HG03064 (cell line): ENCODE data around the gene UFD1.

Source experiments
- ATAC-seq: cut with Tn5 transposase; IDR thresholded peaks from one replicate; pipeline ENCODE4 v1.9.1; 2021; ENCODE audit warnings: low read depth; ENCODE audit not compliant: unreplicated experiment

The UFD1 gene, protein sequence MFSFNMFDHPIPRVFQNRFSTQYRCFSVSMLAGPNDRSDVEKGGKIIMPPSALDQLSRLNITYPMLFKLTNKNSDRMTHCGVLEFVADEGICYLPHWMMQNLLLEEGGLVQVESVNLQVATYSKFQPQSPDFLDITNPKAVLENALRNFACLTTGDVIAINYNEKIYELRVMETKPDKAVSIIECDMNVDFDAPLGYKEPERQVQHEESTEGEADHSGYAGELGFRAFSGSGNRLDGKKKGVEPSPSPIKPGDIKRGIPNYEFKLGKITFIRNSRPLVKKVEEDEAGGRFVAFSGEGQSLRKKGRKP

DNA sequence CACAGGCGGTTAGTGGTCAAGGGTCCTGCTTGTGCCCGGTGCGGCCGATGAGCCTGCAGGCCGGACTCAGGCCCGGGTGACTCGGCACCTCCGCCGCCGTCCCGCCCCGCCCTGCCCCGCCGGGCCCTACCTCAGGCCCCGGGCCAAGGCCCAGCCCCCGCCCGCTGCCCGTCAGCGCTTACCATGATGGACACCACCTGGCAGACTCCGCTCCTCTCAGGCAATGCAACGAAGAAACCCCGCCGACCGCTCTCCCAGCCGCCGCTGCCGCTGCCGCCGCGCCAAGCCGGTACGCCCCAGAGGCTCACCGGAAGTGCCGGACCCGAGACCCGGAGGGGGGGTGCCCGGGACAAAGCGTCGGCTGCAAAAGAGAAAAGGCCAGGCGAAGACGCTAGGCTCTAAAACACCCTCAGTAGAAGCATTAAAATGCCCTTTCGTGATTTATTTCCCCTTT, at the start of gene UFD1:
TSS of gene UFD1 (minus strand) at position 293 of the 454 bp plus-strand sequence. CDS start at position 185, 108 bp downstream.
- ATAC-seq, result peak; percentile 47

DNA sequence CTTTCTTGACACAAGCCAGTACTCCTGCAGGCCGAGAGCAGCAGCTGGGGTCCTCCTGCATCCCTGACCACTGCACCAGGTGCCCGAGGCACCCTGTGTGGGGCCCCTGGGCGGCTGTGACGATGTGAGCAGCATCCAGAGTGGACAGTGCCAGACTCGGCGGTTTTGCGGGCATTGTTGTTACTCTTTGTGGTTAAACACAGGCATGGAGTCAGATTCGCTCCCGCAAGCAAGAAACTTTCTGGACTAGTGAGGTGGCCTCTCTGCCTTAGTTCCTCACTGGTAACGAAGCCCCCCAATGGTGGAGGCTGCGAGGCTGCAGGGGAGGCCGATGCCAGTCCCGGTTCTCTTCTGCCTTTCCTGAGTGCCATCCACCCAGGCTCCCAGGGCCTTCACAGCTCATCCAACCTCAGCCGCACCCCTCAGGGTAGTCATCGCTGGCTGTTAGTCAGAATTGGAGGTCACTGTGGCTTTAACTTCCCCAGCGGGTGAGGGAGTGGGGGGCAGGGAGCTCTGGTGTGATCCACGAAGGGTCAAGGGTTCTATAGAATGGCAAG, 48.9 kb upstream of the UFD1 start:
- no peak for ATAC-seq

DNA sequence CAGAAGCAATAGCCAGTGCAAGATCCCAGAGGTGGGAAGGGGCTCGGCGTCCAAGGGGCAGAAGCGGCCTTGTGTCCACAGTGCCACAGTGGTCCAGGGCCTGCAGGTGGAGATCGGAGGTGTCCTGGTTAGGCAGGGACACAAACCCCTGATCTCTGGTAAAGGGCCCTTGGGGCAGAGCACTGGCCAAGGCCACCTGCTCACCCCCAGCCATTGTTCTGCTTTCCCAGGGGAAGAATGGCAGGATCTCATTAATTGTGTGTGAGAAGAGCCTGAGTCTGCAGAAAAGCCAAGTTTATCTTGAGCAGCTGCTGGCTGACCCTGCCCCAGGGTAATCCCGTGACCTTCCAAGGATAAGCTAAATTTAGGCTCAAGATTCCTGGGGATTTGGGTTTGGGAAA, 48.3 kb upstream of the UFD1 start:
- ATAC-seq, result no peak

DNA sequence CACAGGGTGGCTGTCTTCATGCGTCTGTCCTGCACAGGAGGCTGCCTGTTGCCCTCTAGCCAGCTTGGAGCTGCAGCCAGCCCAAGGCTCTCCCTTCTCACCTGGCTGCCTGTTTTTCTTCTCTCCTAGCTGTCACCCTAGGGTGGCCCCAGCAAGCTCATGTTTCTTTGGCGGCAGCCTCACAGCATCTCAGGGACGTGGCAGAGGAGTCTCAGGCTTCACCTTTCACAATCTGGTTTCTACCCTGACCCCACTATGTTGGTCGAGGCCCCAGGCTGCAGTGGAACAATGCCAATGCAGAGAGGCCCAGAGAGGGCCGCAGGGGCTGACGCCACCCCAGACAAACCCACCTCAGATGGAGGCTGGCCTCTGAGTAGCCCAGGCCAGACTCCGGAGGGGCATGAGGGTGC, 47.7 kb upstream of the UFD1 start:
- no peak for ATAC-seq

DNA sequence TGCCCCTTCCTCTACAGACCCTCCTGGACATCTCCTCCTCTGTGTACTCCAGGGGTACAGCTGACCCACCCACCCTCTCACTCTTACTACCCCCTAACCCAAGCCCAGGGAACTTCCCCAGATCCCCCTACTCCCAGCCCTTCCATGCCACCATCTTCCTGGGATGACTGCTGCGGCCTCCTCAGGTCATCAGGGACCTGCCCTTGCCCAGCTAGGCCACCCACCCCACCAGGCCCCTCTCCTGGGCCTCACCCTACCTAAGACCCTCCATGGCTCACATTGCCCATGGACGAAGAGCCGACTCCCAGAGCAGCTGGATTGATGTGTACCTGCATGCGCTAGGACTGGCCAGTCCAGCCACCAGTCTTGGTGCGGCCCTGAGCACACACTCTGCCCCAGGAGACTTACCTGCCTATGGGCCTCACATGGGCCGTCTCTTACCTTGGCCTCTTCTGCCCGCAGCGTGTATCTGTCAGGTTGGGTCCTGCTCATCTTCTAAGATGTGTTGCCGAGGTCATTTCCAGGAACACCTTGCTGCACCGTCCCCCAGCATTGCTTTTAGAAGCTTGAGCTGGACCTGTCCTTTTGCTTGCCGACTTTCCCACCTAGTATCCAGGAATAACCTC, 47.2 kb upstream of the UFD1 start:
- ATAC-seq, result no peak

DNA sequence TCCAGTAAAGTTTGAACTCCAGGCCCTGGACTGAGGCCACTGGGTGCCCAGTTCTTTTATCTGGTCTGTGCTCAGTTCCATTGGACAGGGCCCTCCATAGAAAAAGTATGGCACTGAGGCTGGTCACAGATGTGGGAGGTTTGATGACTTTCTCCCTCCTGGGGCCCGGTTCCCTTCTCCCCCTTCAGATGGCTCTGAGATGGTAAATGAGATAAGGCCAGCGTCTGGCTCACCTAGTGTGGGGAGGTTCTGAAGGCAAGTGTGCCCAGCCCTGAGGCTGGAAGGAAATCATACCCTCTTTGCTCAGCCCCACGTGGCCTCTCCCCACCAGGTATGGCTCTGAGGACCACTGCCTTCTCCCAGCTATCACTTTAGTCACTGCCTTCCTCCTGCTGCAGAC, 46.7 kb upstream of the UFD1 start:
- no peak for ATAC-seq

DNA sequence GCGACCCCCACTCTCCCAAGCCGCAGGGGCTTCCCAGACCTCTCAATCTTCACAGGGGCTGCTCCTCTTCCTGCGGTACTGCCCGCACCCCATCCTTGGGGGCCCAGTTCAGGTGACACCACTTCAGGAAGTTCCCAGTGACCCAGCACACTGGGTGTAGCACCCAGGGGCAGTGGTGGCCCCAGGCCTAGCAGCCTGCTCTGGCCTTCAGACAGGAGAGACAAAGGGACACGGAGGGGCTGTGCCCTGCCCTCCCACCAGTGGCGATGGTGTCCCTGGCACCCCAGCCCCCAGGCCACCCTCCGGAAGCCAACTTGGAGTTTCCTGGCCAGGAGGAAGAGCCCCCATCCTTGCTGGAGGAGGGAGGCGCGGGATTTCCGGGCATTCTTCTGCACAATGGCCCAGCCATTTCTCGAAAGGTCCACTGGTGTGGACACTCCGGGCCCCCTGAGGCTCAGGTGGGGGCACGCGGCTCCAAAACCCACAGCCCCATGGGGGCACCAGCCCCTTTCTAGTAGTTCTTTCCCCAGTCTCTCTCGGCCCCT, 46.2 kb upstream of the UFD1 start:
- no peak for ATAC-seq

DNA sequence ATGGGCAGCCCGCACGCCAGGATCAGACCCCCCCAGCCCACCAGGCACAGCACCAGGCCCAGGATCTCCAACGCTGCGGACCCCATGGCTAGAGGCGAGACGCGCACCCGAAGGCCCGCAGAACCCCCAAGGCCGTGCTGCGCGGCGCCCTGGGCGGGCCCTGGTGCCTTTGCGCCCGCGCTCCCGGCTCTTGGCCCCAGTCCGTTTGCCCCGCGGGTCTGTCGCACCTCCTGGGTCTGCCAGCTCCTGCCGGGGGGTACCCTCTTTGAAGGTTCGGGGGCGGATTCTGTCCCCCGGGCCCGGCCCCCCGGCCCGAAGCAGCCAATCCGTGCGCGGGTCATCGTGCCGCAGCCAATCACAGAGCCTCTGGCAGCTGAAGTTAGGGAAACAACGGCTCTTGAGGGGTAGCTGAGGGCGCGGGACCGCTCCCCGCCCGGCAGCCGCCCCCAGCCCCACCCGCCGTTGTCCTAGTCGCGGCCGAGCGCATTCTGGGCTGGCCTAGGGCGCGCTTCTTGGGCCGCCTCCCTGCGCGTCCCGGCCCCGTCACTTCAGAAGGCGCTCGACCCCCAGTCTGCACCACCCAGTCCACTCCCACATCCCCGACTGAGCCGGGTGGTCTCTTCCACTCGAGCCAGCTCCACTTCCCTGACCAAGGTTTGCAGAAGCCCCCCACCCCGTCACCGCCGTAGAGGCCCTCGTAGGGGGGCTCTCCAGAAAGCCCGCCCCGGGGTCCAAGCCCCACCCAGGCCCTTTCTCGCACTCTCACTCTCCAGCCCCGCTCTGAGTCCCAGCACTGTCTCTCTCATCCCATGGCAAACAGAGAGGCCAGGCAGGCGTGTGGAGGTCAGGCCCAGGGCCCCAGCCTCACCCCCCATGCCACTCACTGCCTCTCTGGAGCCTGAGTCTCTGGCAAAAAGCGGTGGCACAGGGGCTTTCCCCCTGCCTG, 45.5 kb upstream of the UFD1 start, which contains the start of gene CLDN5:
TSS of gene CLDN5 (minus strand) at position 241 of the 946 bp plus-strand sequence. CDS start at position 86, 155 bp downstream.
- ATAC-seq, result no peak

DNA sequence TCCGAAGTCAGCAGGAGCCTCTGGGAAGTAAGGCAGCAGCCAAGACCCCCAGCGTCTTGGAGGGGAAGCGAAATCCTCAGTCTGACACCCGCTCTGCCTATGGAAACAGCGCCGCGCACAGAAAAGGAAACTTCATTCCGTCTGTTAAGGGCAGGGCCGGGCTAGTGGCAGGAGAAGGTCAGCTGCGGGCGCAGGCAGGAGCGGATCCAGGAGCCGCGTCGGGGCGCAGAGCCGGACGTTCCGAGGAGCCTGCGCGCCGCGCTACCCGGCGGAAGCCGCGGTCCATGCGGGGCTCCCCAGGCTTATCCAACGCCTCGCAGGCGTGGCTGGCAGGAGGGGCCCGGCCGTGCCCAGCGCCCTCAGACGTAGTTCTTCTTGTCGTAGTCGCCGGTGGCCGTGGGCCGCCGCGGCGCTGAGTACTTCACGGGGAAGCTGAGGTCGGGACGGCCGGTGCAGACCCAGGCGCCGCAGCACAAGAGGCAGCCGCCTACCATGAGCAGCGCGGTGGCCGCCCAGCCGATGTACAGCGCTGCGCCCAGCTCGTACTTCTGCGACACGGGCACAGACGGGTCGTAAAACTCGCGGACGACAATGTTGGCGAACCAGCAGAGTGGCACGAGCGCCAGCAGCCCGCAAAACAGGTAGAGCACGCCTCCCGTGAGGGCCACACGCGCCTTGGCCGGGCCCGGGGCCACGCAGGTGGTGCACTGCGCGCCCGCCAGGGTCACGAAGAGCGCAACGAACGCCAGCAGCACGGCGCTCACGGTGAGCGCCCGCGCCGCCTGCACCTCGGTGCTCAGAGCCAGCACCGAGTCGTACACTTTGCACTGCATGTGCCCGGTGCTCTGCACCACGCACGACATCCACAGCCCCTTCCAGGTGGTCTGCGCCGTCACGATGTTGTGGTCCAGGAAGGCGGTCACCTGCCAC, 44.5 kb upstream of the UFD1 start:
- no peak for ATAC-seq

DNA sequence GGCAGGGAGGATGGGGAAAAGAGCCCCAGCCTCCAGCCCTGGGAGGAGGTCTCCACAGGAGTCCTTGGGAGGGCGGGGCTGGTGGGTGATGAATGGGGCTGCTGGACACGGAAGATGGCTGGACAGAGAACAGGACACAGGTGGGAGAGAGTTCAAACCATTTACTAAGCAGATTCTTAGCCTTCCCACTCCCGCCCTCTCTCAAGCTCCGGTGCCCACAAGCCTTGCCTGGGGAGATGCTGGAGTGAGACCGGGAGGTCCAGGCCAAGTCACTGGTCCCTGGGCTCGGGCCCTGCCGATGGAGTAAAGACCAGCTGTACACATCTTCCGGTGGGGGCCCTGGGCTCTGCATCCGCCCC, 43.9 kb upstream of the UFD1 start:
- no peak for ATAC-seq

DNA sequence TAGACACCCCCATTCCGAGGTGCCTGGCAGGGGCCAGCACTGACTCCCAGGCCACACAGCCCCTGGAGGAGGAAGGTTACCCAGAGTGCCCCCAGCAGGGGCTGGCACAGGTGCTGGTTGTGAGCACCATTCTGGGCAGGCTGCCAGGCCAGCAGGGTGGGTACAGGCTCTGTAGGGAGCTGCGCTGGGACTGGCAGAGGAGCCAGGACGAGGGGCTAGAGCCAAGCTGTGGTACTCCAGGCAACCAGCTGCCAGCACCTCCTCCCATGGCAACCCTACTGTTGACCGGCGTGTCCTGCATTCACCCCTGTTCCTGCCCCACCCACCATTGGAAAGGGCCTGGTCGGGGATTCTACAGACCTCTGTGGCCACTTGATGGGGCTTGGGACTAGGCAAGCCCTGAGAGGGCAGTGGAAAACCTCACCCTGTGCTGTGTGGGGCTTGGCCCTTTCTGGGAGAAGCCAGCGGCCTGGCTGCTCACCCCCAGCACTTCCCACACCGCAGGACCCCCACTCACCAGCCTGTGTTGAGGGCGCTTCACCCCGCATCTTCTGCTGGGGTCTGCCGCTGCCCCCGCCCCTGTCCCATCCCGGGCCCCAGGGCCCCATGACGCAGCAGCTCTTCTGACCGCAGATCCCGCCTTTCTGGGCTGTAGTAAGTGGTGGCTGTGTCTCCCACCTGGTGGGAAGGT, 43.3 kb upstream of the UFD1 start:
- ATAC-seq, result no peak

DNA sequence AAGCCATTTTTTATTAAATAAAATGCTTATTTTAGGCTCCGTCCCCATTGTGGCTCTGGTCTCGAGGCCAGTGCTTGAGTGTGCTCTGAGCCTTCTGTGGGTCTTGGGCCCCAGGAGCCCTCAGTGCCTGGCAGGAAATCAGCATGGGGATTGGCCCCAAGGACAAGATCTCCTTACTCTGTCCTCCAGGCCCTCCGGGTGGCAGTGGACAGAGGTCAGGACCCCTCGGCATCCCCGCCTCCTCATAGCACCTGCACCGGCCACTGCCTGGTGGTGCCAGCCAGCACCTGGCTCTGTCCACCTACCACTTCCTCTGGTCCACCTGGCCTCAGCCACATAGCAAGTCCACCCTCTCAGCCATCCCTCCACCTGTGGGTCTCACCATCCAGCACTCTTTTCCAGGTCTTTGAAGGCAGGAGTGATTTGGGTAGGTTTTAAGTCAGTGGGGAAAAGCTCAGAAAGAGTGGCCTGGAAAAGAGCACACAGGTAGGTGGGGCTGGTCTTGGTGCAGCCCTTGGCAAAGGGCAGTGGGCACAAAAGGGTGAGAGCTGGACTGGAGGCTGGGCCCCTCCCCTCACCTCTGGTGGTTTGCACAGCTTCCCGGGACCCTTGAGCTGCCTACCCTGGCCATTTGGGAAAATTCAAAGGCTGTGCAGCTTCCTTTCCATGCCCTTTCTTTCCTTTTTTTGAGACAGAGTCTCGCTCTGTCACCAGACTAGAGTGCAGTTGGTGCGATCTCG, 41.7 kb upstream of the UFD1 start:
- ATAC-seq, result no peak

DNA sequence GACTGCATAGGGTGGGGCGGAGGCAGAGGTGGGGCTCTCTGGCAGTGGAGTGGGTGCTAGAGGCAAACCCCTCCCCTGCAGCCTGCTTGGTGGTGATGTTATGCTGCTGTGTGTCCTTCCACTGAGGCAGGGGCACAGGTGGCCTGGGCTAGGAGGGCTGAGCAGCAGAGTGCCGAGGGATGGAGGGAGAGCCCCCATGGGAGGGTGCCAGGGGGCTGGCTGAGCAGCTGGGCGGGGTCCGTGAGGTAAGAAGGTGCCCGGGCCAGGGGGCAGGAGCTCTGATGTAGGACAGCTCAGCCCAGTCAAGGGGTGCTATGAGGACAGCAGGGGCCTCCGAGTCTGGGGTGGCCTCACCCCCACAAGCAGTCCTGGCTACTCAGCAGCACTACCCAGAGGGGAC, 41.0 kb upstream of the UFD1 start:
- no peak for ATAC-seq

DNA sequence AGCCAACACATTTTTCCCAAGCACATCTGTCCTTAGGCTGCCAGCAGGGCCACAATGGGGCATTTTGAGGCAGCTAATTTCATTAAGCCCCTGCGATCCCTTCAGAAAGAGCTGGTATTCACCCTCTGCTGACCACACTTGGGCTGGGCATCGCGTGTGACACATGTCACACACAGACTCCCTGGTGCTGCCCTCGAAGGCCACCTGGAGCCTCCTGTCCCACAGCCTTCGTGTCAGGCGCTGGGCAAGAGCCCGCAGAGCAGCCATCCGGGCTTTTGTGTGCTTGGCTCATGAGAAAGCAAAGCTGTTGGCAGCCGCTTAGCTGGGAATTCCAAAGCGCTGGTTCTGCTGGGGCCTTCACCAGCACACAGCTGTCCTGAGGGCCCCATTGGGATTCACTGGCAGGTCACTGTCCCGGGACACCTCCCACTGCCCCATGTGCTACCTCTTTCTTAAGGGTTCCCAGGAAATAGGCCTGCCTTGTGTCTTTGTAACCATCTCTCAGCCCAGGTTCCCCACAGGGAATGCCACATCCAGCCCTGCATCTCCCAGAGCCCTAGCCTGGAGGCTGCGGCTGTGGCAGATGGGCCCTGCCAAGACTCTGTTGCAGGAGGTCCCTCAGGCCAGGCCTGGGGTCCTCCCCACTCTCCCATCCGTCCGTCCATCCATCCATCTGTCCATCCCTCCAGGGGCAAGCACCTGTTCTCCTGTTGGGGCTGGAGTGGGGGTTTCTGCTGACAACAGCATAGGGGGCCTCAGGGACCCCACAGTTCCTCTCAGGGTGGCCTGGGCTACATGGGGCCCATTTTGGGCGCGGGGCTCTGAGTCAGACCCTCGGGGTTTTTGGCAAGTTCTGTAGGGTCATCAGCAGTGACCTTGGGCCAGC, 40.3 kb upstream of the UFD1 start:
- no peak for ATAC-seq

DNA sequence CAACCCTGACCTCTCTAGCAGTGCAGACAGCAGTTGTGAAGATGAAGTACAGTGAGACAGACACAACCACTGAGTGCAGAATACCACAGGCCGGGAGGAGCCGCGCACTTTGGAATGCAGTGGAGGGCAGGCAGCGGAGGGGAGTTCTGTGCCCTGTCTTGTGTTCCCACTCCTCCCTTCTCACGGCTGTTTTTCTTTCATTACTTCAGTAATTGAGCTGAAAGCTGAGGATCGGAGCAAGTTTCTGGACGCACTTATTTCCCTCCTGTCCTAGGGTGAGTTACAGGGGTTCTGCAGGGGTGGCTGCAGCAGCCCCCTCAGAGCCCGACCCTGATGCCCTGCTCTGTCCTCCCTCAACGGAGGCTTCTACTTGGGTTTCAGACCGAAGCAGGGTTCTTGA, 39.6 kb upstream of the UFD1 start:
- ATAC-seq, result no peak

DNA sequence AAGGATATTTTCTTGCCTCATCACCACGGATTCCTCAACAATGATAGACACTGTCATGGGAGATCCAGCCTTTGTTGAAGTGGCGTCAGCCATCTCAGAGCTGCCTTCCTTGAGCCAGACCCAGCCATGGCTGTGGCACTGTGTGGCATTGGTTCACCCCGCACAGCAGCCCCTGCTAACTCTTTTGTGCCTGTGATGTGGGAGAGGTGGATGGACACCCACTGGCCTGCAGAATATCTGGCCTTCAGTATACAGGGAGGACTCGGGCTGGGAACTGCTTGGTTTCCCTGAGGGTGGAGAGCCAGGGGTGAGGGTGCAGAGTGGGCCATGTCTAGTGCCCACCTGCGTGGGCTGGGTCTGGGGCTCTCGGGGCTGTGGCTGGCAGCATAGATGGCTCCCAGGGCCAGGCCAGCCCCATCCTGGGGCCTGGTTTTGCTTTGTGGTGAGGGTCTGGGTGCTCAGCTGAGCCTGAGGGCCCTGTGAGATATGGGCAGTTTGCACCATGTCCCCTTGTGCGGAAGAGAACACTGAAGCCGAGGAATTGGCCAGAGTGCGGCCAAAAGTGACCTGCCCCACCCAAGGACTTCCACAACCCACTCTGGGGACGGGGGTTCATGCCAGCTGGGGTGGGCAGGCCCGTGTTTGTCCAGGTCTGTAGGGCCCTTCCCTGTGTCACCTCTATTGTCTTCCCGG, 39.1 kb upstream of the UFD1 start:
- no peak for ATAC-seq

DNA sequence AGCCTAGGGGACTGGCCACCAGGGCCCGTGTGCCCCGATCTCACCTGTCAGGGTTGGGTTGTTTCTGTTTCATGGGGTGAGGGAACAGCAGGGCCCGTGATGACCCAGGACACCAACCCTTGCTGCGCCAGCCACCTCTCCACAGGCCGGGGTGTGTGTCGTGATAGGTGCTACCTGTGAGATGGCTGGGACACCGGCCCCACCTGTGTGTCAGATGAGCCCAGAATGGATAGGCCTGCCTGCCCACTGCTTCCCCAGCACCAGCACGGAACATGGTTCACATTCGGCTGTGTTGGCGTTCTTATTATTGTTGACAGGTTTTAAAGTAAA, 38.1 kb upstream of the UFD1 start:
- no peak for ATAC-seq
